Medulla oblongata (tissue), 1 donor: ENCODE measurements around the gene FOXP4.

ENCODE experiments used
- DNase-seq: peaks from one replicate; pipeline ENCODE4 v3.0.0-alpha.2; 2015; ENCODE audit errors: extremely low spot score

The FOXP4 gene

GRCh38 chr6:41644297-41644879, 98.2 kb downstream of the FOXP4 start:
- no peak for DNase-seq

- DNase-seq, result no peak
These were observed 98.9 kb downstream of the FOXP4 start for GRCh38 chr6:41645007-41645618.

GRCh38 chr6:41646026-41646795, 100.0 kb downstream of the FOXP4 start:
- no peak for DNase-seq

GRCh38 chr6:41647061-41647511, 100.9 kb downstream of the FOXP4 start:
- no peak for DNase-seq

GRCh38 chr6:41648070-41648585, 101.9 kb downstream of the FOXP4 start:
- no peak for DNase-seq

GRCh38 chr6:41648921-41649320, 102.7 kb downstream of the FOXP4 start:
- no peak for DNase-seq

GRCh38 chr6:41649596-41649995, 103.4 kb downstream of the FOXP4 start:
- no peak for DNase-seq

GRCh38 chr6:41650120-41650519, 103.9 kb downstream of the FOXP4 start:
- no peak for DNase-seq

- DNase-seq, result no peak
These were observed 105.2 kb downstream of the FOXP4 start for GRCh38 chr6:41651246-41651961.
